ENCODE results near the gene MATN1. TPM values are rescaled to one million over a fixed set of nuclear protein-coding genes. Genes with fewer than 3 reads are reported as not detected.

The MATN1 gene
- polyA plus RNA-seq, 4 donors = 0.13 to 0.24 (median 0.18) TPM

- DNase-seq (ENCODE audit: low read depth in 4 of 4, low spot score in 3 of 4) = no peak
Observed at GRCh38 chr1:30746212-30747032, 23.0 kb upstream of the MATN1 start.

- no peak for DNase-seq (ENCODE audit: low read depth in 4 of 4, low spot score in 3 of 4)
Observed at GRCh38 chr1:30745834-30746208, 22.4 kb upstream of the MATN1 start.

DNA sequence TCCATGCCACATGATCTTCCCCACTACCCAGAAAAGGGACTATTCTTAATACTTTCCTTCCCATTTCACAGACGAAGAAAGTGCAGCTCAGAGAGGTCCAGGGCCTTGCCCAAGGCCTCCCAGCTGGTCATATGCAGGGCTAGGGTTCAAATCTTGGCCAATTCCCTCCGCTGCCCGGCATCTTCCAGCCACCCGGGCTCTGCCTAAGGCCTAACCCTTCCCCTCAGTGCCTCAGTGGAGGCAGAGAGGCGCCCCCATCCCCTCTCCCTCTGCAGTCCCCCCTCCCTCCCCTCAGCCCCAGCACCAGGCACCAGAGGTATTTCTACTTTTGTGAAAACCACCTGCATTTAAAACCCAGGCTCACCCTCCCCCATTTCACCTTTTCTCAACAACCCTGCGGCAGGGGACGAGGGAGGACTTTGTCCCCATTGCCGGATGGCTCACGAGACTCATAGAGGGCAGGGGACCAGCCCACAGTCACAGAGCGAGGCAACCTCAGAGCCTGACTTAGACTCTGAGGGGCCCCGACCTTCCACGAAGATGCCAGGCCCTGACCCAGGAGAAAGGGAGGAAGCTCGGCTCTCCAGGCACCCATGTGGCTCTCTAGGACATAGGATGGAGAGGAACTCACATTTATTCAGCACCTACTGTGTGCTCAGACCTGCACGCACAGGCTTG is 21.9 kb upstream of the MATN1 start:
- no peak for DNase-seq (ENCODE audit: low read depth in 4 of 4, low spot score in 3 of 4)

DNA sequence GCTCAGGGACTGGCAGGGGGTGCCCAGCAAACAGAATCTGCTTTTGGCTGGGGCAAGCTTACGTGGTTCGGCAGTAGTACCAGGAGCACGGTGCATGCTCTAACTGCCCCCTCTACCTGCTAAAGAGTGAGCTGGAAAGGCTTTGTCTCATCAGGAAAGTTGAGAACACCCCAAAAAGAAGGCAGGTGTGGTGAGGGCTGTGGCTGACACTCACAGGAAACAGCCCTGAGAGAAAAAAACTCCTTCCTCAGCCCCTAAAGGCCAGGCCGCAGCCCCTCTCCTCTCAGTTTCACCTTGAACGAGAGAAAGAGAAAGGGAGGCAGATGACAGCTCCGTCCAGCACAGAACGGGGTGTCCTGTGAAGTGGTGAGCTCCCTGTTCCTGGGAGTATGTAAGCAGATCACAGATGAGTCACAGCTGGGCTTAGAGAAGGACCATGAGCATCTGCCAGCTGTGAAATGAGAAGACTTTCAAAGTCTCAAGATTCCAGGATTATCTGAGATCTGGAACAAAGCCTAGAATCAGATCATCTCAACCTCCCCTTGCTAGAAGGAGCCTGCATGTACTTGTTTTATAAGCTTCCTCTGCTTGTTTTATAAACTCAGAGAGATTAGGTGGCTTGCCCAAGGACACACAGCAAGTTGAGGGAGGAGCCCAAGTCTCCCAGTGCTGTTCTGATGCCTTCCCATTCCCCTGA is 20.8 kb upstream of the MATN1 start:
- no peak for DNase-seq (ENCODE audit: low read depth in 4 of 4, low spot score in 3 of 4)

GRCh38 chr1:30743584-30744059 is 20.2 kb upstream of the MATN1 start:
- DNase-seq (ENCODE audit: low read depth in 4 of 4, low spot score in 3 of 4) = no peak

- no peak for DNase-seq (ENCODE audit: low read depth in 4 of 4, low spot score in 3 of 4)
Observed at GRCh38 chr1:30742963-30743559, 19.7 kb upstream of the MATN1 start.

GRCh38 chr1:30742300-30742962 is 19.0 kb upstream of the MATN1 start:
- DNase-seq (ENCODE audit: low read depth in 4 of 4, low spot score in 3 of 4) = no peak

DNA sequence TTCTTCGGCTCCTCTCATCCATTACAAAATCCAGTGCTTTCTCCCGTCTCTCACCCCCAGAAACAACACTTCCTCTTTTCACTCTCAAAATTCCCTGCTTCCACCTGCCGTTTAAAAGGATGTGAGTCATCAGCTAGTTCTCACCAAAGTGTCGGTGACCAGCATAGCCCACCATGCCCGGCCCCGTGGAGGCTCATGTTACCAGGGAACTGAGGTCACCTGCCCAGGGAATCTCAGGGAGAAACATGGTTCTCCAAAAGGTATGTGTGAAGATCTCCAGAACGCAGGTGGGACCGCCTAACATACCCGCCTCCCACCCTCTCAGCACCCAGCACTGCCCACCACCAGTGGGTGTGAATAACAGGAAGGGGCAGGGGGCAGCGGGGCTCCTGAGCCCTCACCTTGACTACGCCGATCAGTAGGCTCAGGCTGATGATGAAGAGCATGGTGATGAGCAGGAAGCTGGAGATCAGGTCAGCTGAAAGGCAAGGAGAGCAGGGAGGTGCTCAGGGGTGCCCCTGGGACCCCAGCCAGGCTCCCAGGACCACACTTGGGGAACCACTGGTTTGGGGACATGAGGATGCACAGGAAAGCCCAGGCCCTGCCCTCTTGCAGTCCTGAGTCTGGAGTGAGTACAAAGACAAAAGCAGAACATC is 18.0 kb upstream of the MATN1 start:
- no peak for DNase-seq (ENCODE audit: low read depth in 4 of 4, low spot score in 3 of 4)

- DNase-seq (ENCODE audit: low read depth in 4 of 4, low spot score in 3 of 4) = no peak
Observed at GRCh38 chr1:30740251-30741238, 17.2 kb upstream of the MATN1 start.

DNA sequence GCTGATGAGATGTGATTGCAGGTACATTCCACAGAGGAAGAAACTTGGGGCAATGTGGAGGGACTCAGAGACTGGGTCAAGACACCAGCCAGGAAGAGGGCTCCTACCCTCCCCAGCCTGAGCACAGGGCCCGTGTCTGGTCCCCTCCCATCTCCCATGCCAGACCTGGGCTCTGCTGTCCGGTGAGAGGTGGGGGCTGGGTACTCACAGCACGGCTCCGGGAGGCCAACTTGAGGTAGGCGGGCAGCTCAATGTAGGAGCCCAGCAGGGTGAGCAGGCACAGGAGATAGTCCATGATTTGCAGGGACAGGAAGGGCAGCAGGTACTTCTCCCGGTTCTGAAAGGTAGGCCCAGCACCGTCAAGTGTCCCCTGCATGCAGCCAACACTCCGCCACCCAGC is 16.2 kb upstream of the MATN1 start:
- no peak for DNase-seq (ENCODE audit: low read depth in 4 of 4, low spot score in 3 of 4)

GRCh38 chr1:30738715-30739559 is 15.6 kb upstream of the MATN1 start:
- DNase-seq (ENCODE audit: low read depth in 4 of 4, low spot score in 3 of 4) = no peak

- no peak for DNase-seq (ENCODE audit: low read depth in 4 of 4, low spot score in 3 of 4)
Observed at GRCh38 chr1:30738040-30738714, 14.8 kb upstream of the MATN1 start.

DNA sequence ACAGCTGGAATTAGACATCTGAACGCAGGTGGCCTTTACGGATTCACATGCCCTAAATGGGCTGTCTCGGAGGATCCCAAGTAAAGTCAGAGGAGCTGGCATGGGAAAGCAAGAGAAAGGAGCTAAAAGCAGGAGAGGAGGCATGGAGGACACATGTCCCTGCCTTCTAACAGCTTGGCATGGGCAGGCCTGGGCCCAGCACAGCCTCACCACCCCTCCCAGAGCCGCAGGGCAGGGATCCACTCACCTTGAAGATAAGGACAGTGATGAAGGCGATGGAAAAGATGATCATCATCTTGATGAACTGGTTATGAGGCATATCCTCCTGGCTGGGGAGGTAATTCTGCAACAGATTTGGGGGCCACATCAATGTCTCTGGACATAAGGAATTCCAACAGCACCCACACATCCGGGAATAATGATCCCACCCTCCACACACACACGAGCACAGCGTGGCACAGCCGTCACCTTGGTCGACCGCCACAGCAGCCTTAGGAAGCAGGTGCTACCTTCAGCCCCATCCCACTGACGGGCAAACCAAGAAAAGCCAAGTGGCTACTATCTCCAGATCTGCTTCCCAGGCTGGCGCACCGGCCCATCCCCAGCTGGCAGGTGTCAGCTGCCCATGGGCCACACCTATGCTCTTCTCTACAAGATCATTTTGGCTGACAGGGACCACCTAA is 14.1 kb upstream of the MATN1 start:
- no peak for DNase-seq (ENCODE audit: low read depth in 4 of 4, low spot score in 3 of 4)

DNA sequence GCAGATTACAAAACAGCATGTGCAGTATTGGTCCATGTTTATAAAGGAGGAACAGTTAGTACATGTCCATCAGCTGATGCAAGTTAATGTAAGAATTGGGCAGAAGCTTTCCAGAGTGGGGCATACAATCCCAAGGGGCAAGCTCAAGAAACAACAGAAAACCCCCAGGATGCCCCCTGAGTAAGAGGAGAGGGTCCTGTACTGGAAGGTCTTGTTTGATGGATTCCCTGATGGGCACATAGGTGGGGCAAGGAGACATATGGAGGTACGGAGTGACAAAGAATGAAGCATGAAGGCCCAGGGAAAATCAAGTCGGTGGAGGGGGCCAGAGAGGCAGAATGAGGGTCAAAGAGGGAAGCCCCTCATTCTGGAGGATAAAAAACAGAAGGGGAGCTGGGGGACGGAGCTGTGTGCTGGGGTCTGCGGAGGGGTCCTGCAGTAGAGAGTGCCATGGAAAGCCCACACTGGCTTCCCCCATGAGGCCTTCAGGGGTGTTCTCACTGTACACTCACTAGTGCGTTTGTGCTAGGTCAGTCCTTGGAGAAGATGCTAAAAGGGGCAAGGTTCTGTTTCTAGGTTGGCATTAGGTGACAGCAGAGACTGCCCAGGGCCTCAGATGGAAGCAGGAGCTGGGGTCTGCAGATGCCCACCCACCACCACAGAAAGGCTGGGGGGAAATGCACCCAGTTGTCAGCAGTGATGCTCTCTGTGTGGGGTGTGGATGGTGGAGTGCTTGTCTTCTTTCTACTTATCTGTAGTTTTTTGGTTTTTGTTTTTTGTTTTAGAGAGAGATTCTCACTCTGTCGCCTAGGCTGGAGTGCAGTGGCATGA is 12.5 kb upstream of the MATN1 start:
- no peak for DNase-seq (ENCODE audit: low read depth in 4 of 4, low spot score in 3 of 4)

DNA sequence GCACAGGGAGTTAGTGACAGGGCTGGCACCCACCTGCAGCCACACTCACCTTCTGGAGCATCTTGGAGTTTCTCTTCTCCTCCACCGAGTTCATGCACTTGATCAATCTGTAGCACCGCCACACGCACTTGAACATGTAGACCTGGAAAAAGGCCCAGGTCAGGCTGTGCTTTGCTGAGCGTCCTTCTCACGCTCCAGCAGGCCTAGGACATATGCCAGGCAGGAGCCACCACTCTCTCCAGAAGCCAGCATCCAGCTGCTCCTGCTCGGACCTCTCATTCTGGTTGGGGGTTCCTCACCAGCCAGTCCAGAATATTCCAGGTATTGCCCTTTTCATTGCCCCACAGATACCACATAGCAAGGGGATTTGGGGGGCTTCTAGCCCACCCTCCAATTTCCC is 11.7 kb upstream of the MATN1 start:
- no peak for DNase-seq (ENCODE audit: low read depth in 4 of 4, low spot score in 3 of 4)

GRCh38 chr1:30734580-30734979 is 11.2 kb upstream of the MATN1 start:
- DNase-seq (ENCODE audit: low read depth in 4 of 4, low spot score in 3 of 4) = no peak

Measured in right renal pelvis (tissue), 4 donors.